ENCODE results near the gene ELOVL2.

DNA sequence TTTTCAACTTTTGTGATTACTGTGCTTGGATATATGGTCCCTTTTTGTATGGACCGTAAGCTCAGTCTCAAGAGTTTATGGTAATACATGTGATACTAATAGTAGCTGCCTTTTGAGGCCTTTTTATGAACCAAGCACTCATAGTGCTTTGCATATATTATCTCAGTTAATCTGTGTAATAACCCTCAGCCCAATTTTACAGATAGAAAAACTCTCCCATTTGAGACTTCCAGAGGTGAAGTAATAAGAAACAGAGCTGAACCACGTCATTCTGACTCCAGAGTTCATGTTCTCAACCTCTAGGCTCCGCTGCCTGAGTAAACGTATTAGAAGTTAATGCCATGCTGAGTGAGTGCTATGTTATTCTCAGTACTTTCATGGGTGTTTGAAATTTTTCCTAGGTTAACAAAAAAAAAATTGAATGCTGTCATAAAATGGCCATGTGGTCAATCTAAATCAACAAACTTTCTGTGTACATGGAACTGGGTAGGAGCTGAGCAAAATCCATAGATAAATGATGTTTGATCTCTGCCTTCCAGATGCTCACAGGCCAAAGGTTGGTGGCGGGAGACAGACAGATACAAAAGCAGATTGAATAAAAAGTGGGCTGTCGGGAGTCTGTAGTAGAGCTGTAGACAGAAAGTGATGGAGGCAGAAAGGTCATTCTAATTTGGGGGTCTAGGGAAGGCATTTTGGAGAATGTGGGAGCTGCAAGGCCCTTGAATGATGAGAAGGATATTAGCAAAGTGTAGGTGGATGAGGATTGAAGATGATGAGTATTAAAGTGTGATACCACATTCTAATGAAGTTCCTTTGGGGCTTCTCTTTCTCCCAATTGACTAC, 22.6 kb upstream of the ELOVL2 start:
- TF ChIP-seq, protein P1, sequence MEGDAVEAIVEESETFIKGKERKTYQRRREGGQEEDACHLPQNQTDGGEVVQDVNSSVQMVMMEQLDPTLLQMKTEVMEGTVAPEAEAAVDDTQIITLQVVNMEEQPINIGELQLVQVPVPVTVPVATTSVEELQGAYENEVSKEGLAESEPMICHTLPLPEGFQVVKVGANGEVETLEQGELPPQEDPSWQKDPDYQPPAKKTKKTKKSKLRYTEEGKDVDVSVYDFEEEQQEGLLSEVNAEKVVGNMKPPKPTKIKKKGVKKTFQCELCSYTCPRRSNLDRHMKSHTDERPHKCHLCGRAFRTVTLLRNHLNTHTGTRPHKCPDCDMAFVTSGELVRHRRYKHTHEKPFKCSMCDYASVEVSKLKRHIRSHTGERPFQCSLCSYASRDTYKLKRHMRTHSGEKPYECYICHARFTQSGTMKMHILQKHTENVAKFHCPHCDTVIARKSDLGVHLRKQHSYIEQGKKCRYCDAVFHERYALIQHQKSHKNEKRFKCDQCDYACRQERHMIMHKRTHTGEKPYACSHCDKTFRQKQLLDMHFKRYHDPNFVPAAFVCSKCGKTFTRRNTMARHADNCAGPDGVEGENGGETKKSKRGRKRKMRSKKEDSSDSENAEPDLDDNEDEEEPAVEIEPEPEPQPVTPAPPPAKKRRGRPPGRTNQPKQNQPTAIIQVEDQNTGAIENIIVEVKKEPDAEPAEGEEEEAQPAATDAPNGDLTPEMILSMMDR (IDR thresholded peaks at IDR 0.05): no peak
- no peak for TF ChIP-seq EP300 (IDR thresholded peaks at IDR 0.05)
- TF ChIP-seq POLR2AphosphoS5 (IDR thresholded peaks at IDR 0.05): no peak
- TF ChIP-seq POLR2A (IDR thresholded peaks at IDR 0.05): no peak

All from sigmoid colon (tissue), 4 donors.